Adrenal gland (tissue), 12 donors: ENCODE data around the gene TSHZ2. TPM values are rescaled to one million over a fixed set of nuclear protein-coding genes. Genes with fewer than 3 reads are reported as not detected.
"Not testable (repeated sequence)": the region's sequence is repeated elsewhere in the genome, so short reads cannot be mapped to it uniquely, and the experiment has no call there.

Experiments
- DNase-seq, 7 donors: peaks; one replicate each; pipeline ENCODE4 v3.0.0-alpha.2; 2019 to 2020
- H3K27ac ChIP-seq, 5 donors: fragments of 200-600 bp; sonication (generic) in 4 of 5; 1 replicate in 3 of 5; 2 replicates in 2 of 5; pipeline versions ENCODE4 v1.5.1 to v1.8.0; 2016 to 2020; ENCODE audit warnings: mild to moderate bottlenecking in 1 of 5
- H3K27me3 ChIP-seq: fragments of 200-600 bp; 2 replicates; pipeline ENCODE4 v1.8.0; 2021
- H3K36me3 ChIP-seq, 2 donors: fragments of 200-600 bp; replicated peaks in 1 of 2; 1 replicate in 1 of 2; 2 replicates in 1 of 2; pipeline versions ENCODE4 v1.5.1 to v1.8.0; 2018 to 2022
- H3K4me1 ChIP-seq, 2 donors: fragments of 200-600 bp; replicated peaks in 1 of 2; 1 replicate in 1 of 2; 2 replicates in 1 of 2; pipeline versions ENCODE4 v1.5.1 to v1.8.0; 2018 to 2021
- H3K4me3 ChIP-seq, 4 donors: fragments of 200-600 bp; sonication (generic) in 3 of 4; one replicate each; pipeline ENCODE4 v1.5.1; 2016 to 2018
- H3K9me3 ChIP-seq, 3 donors: fragments of 200-600 bp; sonication (generic) in 1 of 3; replicated peaks in 1 of 3; 1 replicate in 2 of 3; 2 replicates in 1 of 3; pipeline versions ENCODE4 v1.5.1 to v1.8.0; 2016 to 2021
- CTCF ChIP-seq, 6 experiments: fragments of 450-650 bp in 4 of 6; fragments of 200-600 bp in 2 of 6; sonication (generic) in 1 of 6; IDR thresholded peaks; 1 replicate in 5 of 6; 2 replicates in 1 of 6; pipeline versions ENCODE4 v1.5.1 to v1.8.0; 2016 to 2021; ENCODE audit warnings: antibody characterized with exemption in 6 of 6, mild to moderate bottlenecking in 2 of 6, moderate library complexity in 1 of 6
- POLR2A ChIP-seq, 2 donors: fragments of 450-650 bp; IDR thresholded peaks; one replicate each; pipeline ENCODE4 v1.6.1; 2017; ENCODE audit warnings: antibody characterized with exemption in 2 of 2, mild to moderate bottlenecking in 2 of 2, moderate library complexity in 1 of 2
- WGBS, 4 donors: extraction: QIAGEN DNeasy Blood & Tissue Kit in 2 of 4; methylation state at CpG; one replicate each; pipeline versions ENCODE4 v1.1.5 to v1.1.7; 2013 to 2017; 5-methylcytosine and 5-hydroxymethylcytosine counted together
- intact Hi-C, 2 donors: fragments of 100-400 bp; cut with DNase I; formaldehyde crosslinking; loops; one replicate each; pipeline versions ENCODE4 v1.14.1 to v1.15.0; 2022 to 2023
- polyA plus RNA-seq, 3 donors: library from polyadenylated mRNA; stranded (reverse); fragments of 200-250 nt in 2 of 3; fragments of 350-450 nt in 1 of 3; fragmentation: Illumina TruSeq in 1 of 3; extraction: RNeasy Lipid Tissue Mini Kit (QIAGEN cat#74804) in 1 of 3; gene quantifications; one replicate each; pipeline ENCODE4 v1.2.3, GENCODE V29; 2013 to 2014
- total RNA-seq, 9 donors: library from RNA; depleted of rRNA in 4 of 9; stranded (reverse); fragments of >200 nt in 4 of 9; fragments of 120-200 nt in 1 of 9; fragmentation: NEBNext Ultra II Directional in 1 of 9; extraction: Animal tissue kit (Norgen Biotek cat#: 25700) in 1 of 9; gene quantifications; one replicate each; pipeline versions ENCODE4 v1.1.0 to v1.2.4, GENCODE V29; 2013 to 2023
- donor health status: healthy with polysubstance abuse.
- donor health status: Bipolar disorder and iron deficiency.
- donor health status: DM: yes; HTN: yes; CAD: no.
- donor health status: DM: no; HTN: no; CAD: no.
- donor health status: DM: no; HTN: no; CAD: no.
- donor health status: DM: yes; HTN: yes; CAD: no.

The TSHZ2 gene
- total and polyA plus RNA-seq, 12 donors, result 20.5 to 87.1 (median 52.4) TPM

- Histone ChIP-seq H3K9me3 (no peaks in the 10 kb centered on the region), H3K27ac (no peak overlapping the region), H3K4me3 (no peak overlapping the region), H3K4me1 (no peaks in the 10 kb centered on the region), H3K27me3 (no peaks in the 10 kb centered on the region), H3K36me3 (no peaks in the 10 kb centered on the region)
- WGBS, 4 donors, result 57 to 78% (median 74%) methylated on average over 5 of the region's 5 CpGs
- intact Hi-C loops, result no loop called here
- DNase-seq, result no peak
- TF ChIP-seq POLR2A (IDR thresholded peaks at IDR 0.05) (no peak), CTCF (IDR thresholded peaks at IDR 0.05) (no peak)
These were observed 550.5 kb downstream of the TSHZ2 start for GRCh38 chr20:53522696-53523095.

GRCh38 chr20:53523615-53524014 lies 551.5 kb downstream of the TSHZ2 start:
- H3K36me3 ChIP-seq, H3K27ac ChIP-seq, H3K4me3 ChIP-seq, H3K9me3 ChIP-seq, DNase-seq, intact Hi-C loops, H3K4me1 ChIP-seq, H3K27me3 ChIP-seq: not testable (repeated sequence)
- 86 to 99% (median 96%) methylated on average over 2 of the region's 2 CpGs for WGBS, 4 donors

- DNase-seq, result no peak
- Histone ChIP-seq H3K4me3 (no peak overlapping the region), H3K27ac (no peak overlapping the region), H3K9me3 (no peaks in the 10 kb centered on the region), H3K4me1 (no peaks in the 10 kb centered on the region), H3K27me3 (no peaks in the 10 kb centered on the region), H3K36me3 (no peaks in the 10 kb centered on the region)
- no peak for TF ChIP-seq POLR2A (IDR thresholded peaks at IDR 0.05)
- no peak for TF ChIP-seq CTCF (IDR thresholded peaks at IDR 0.05)
- intact Hi-C loops, result no loop called here
- 76 to 83% (median 80%) methylated on average over 7 to 13 of the region's 13 CpGs for WGBS, 4 donors
These were observed 552.6 kb downstream of the TSHZ2 start for GRCh38 chr20:53524589-53525312.

GRCh38 chr20:53527196-53527595 lies 555.0 kb downstream of the TSHZ2 start:
- Histone ChIP-seq H3K27ac (no peak overlapping the region), H3K36me3 (no peaks in the 10 kb centered on the region), H3K9me3 (no peaks in the 10 kb centered on the region), H3K4me3 (no peak overlapping the region), H3K27me3 (no peaks in the 10 kb centered on the region), H3K4me1 (no peaks in the 10 kb centered on the region)
- no peak for DNase-seq
- intact Hi-C loops, result no loop called here
- WGBS, 4 donors, result 74 to 81% (median 76%) methylated on average over 5 to 8 of the region's 8 CpGs
- TF ChIP-seq POLR2A (IDR thresholded peaks at IDR 0.05) (no peak), CTCF (IDR thresholded peaks at IDR 0.05) (no peak)

GRCh38 chr20:53529658-53530057 lies 557.5 kb downstream of the TSHZ2 start:
- Histone ChIP-seq H3K27me3 (no peaks in the 10 kb centered on the region), H3K4me1 (no peaks in the 10 kb centered on the region), H3K27ac (no peak overlapping the region), H3K9me3 (no peaks in the 10 kb centered on the region), H3K36me3 (no peaks in the 10 kb centered on the region), H3K4me3 (no peak overlapping the region)
- 78 to 85% (median 81%) methylated on average over 5 of the region's 5 CpGs for WGBS, 4 donors
- TF ChIP-seq CTCF (IDR thresholded peaks at IDR 0.05) (no peak), POLR2A (IDR thresholded peaks at IDR 0.05) (no peak)
- intact Hi-C loops, result no loop called here
- DNase-seq, result no peak
